MG63 (cell line): ENCODE measurements around the gene ZBTB3. TPM values are rescaled to one million over a fixed set of nuclear protein-coding genes. Genes with fewer than 3 reads are reported as not detected.

Experiments
- DNase-seq: peaks from one replicate; pipeline ENCODE4 v3.0.0-alpha.2; 2020
- H3K27me3 ChIP-seq: fragments of 250-450 bp; sonication (Bioruptor Pico); 2 replicates; pipeline ENCODE4 v1.5.1; 2020; ENCODE audit warnings: mild to moderate bottlenecking, moderate library complexity
- H3K36me3 ChIP-seq: fragments of 250-450 bp; sonication (Bioruptor Pico); 2 replicates; pipeline ENCODE4 v1.5.1; 2020; ENCODE audit warnings: mild to moderate bottlenecking, moderate library complexity
- H3K4me3 ChIP-seq: fragments of 250-450 bp; sonication (Bioruptor Pico); 2 replicates; pipeline ENCODE4 v1.5.1; 2020; ENCODE audit warnings: mild to moderate bottlenecking, moderate library complexity
- H3K9me3 ChIP-seq: fragments of 250-450 bp; sonication (Bioruptor Pico); 2 replicates; pipeline ENCODE4 v1.5.1; 2020; ENCODE audit warnings: mild to moderate bottlenecking, moderate library complexity
- total RNA-seq: library from RNA; depleted of rRNA; stranded (reverse); fragments of >200 nt; shearing (Covaris generic); gene quantifications from 2 replicates; pipeline ENCODE4 v1.2.3, GENCODE V29; 2014; ENCODE audit warnings: low replicate concordance; rRNA removed

The ZBTB3 gene
- total RNA-seq = 8.5 and 19.1 TPM in 2 replicates

GRCh38 chr11:62753736-62754603 is at the start of gene ZBTB3:
Gene ZBTB3 (minus strand): TSS chr11:62754160. CDS start chr11:62753664, 496 bp downstream.
- DNase-seq = peak; percentile 98
- H3K9me3 ChIP-seq = no peaks in the 10 kb centered on the region
- peak within 1 kb of the TSS; percentile 85 for H3K4me3 ChIP-seq
- peaks cover 8% of the 10 kb centered on the region for H3K36me3 ChIP-seq
- H3K27me3 ChIP-seq = no peaks in the 10 kb centered on the region

- peaks cover 60% of the 10 kb centered on the region for H3K36me3 ChIP-seq
These were observed 47.1 kb upstream of the ZBTB3 start for GRCh38 chr11:62801071-62801470.

GRCh38 chr11:62799486-62799885 is 45.5 kb upstream of the ZBTB3 start:
- no peak for DNase-seq
- peaks cover 74% of the 10 kb centered on the region for H3K36me3 ChIP-seq
- H3K9me3 ChIP-seq = no peaks in the 10 kb centered on the region
- no peaks in the 10 kb centered on the region for H3K27me3 ChIP-seq
- no peak overlapping the region for H3K4me3 ChIP-seq

More at GRCh38 chr11:62801071-62801470, 47.1 kb upstream of the ZBTB3 start:
- no peaks in the 10 kb centered on the region for H3K9me3 ChIP-seq
- DNase-seq = no peak
- H3K27me3 ChIP-seq = no peaks in the 10 kb centered on the region
- H3K4me3 ChIP-seq = no peak overlapping the region

GRCh38 chr11:62796281-62796680 is 42.3 kb upstream of the ZBTB3 start:
- peaks cover 69% of the 10 kb centered on the region for H3K36me3 ChIP-seq

GRCh38 chr11:62794201-62794775 is 40.3 kb upstream of the ZBTB3 start:
- no peak for DNase-seq
- peaks cover 68% of the 10 kb centered on the region for H3K36me3 ChIP-seq
- H3K4me3 ChIP-seq = no peak overlapping the region
- H3K27me3 ChIP-seq = no peaks in the 10 kb centered on the region
- no peaks in the 10 kb centered on the region for H3K9me3 ChIP-seq

More at GRCh38 chr11:62796281-62796680, 42.3 kb upstream of the ZBTB3 start:
- Histone ChIP-seq H3K4me3 (no peak overlapping the region), H3K27me3 (no peaks in the 10 kb centered on the region), H3K9me3 (no peaks in the 10 kb centered on the region)
- DNase-seq = no peak

GRCh38 chr11:62792202-62792575 is 38.2 kb upstream of the ZBTB3 start:
- no peak for DNase-seq
- H3K4me3 ChIP-seq = peak overlapping the region; percentile 85
- H3K36me3 ChIP-seq = peaks cover 62% of the 10 kb centered on the region
- no peaks in the 10 kb centered on the region for H3K27me3 ChIP-seq
- H3K9me3 ChIP-seq = no peaks in the 10 kb centered on the region

- H3K4me3 ChIP-seq = peak within 1 kb of the TSS; percentile 85
- peaks cover 60% of the 10 kb centered on the region for H3K36me3 ChIP-seq
- no peaks in the 10 kb centered on the region for H3K9me3 ChIP-seq
- DNase-seq = peak; percentile 88
- H3K27me3 ChIP-seq = no peaks in the 10 kb centered on the region
These were observed 37.7 kb upstream of the ZBTB3 start, which contains the start of gene TMEM223 for GRCh38 chr11:62791501-62792201. Gene TMEM223 (minus strand): TSS chr11:62792006. CDS start chr11:62791994, 12 bp downstream.

GRCh38 chr11:62789576-62789975 is 35.6 kb upstream of the ZBTB3 start:
- H3K4me3 ChIP-seq = no peak overlapping the region

GRCh38 chr11:62788991-62789390 is 35.0 kb upstream of the ZBTB3 start:
- Histone ChIP-seq H3K9me3 (no peaks in the 10 kb centered on the region), H3K36me3 (peaks cover 42% of the 10 kb centered on the region), H3K4me3 (no peak overlapping the region), H3K27me3 (no peaks in the 10 kb centered on the region)
- DNase-seq = no peak

More at GRCh38 chr11:62789576-62789975, 35.6 kb upstream of the ZBTB3 start:
- Histone ChIP-seq H3K27me3 (no peaks in the 10 kb centered on the region), H3K9me3 (no peaks in the 10 kb centered on the region), H3K36me3 (peaks cover 47% of the 10 kb centered on the region)
- no peak for DNase-seq

- peak; percentile 97 for DNase-seq
- Histone ChIP-seq H3K9me3 (no peaks in the 10 kb centered on the region), H3K4me3 (peak within 1 kb of the TSS; percentile 71), H3K27me3 (no peaks in the 10 kb centered on the region), H3K36me3 (peaks cover 37% of the 10 kb centered on the region)
These were observed 33.2 kb upstream of the ZBTB3 start, which contains the start of gene TMEM179B for GRCh38 chr11:62787005-62787759. Gene TMEM179B (plus strand): TSS chr11:62787402. CDS start chr11:62787432, 30 bp downstream.

GRCh38 chr11:62786318-62787004 is 32.5 kb upstream of the ZBTB3 start:
- peaks cover 31% of the 10 kb centered on the region for H3K36me3 ChIP-seq
- DNase-seq = peak; percentile 82
- no peaks in the 10 kb centered on the region for H3K27me3 ChIP-seq
- H3K4me3 ChIP-seq = peak overlapping the region; percentile 71
- H3K9me3 ChIP-seq = no peaks in the 10 kb centered on the region

GRCh38 chr11:62782753-62783152 is 28.8 kb upstream of the ZBTB3 start:
- Histone ChIP-seq H3K4me3 (no peak overlapping the region), H3K27me3 (no peaks in the 10 kb centered on the region), H3K36me3 (peaks cover 19% of the 10 kb centered on the region), H3K9me3 (no peaks in the 10 kb centered on the region)
- DNase-seq = no peak

- H3K4me3 ChIP-seq = no peak overlapping the region
- H3K36me3 ChIP-seq = peaks cover 15% of the 10 kb centered on the region
- no peak for DNase-seq
- no peaks in the 10 kb centered on the region for H3K27me3 ChIP-seq
- no peaks in the 10 kb centered on the region for H3K9me3 ChIP-seq
These were observed 24.5 kb upstream of the ZBTB3 start for GRCh38 chr11:62778441-62778840.

- H3K27me3 ChIP-seq = no peaks in the 10 kb centered on the region
- H3K36me3 ChIP-seq = peaks cover 9% of the 10 kb centered on the region
- DNase-seq = no peak
- no peak overlapping the region for H3K4me3 ChIP-seq
- H3K9me3 ChIP-seq = no peaks in the 10 kb centered on the region
These were observed 23.4 kb upstream of the ZBTB3 start for GRCh38 chr11:62777389-62777788.

GRCh38 chr11:62775646-62776045 is 21.7 kb upstream of the ZBTB3 start:
- no peak for DNase-seq
- H3K4me3 ChIP-seq = no peak overlapping the region
- no peaks in the 10 kb centered on the region for H3K9me3 ChIP-seq
- H3K36me3 ChIP-seq = peaks cover 9% of the 10 kb centered on the region
- no peaks in the 10 kb centered on the region for H3K27me3 ChIP-seq

GRCh38 chr11:62774407-62774806 is 20.4 kb upstream of the ZBTB3 start:
- H3K27me3 ChIP-seq = no peaks in the 10 kb centered on the region
- H3K36me3 ChIP-seq = peaks cover 2% of the 10 kb centered on the region
- no peak for DNase-seq

More at GRCh38 chr11:62774407-62774806, 20.4 kb upstream of the ZBTB3 start:
- no peaks in the 10 kb centered on the region for H3K9me3 ChIP-seq
- H3K4me3 ChIP-seq = no peak overlapping the region
